CD4-positive, CD25-positive, alpha-beta regulatory T cell (primary cell): ENCODE data around the gene PADI6. TPM values are rescaled to one million over a fixed set of nuclear protein-coding genes. Genes with fewer than 3 reads are reported as not detected.
A peak's percentile ranks its signal among the peaks of the same experiment; 100 is the strongest.

ENCODE experiments used
- ATAC-seq, 2 donors: fragments of 150-1000 bp; cut with Tn5 transposase; one replicate each; pipeline ENCODE4 v1.10.0; 2021; ENCODE audit warnings: low read depth in 2 of 2, moderate number of reproducible peaks in 2 of 2, moderate library complexity in 1 of 2
- DNase-seq, 3 donors: peaks; one replicate each; pipeline versions ENCODE4 v3.0.0 to v3.0.0-alpha.2; 2012 to 2022; ENCODE audit warnings: mixed read lengths in 1 of 3
- H3K27ac ChIP-seq: one replicate; pipeline ENCODE4 v1.7.0; 2013; ENCODE audit warnings: mild to moderate bottlenecking, low read length; ENCODE audit not compliant: insufficient read depth, poor library complexity, severe bottlenecking
- H3K27me3 ChIP-seq: one replicate; pipeline ENCODE4 v1.7.0; 2013; ENCODE audit warnings: low read length; ENCODE audit not compliant: control insufficient read depth, insufficient read depth
- H3K36me3 ChIP-seq: one replicate; pipeline ENCODE4 v1.7.0; 2013; ENCODE audit warnings: mild to moderate bottlenecking, low read length, moderate library complexity; ENCODE audit not compliant: control insufficient read depth, insufficient read depth
- H3K4me1 ChIP-seq: 2 replicates; pipeline ENCODE4 v1.7.0; 2013; ENCODE audit warnings: mild to moderate bottlenecking, low read length; ENCODE audit not compliant: insufficient read depth, control insufficient read depth, poor library complexity, severe bottlenecking
- H3K4me3 ChIP-seq: one replicate; pipeline ENCODE4 v1.7.0; 2013; ENCODE audit warnings: low read depth, mild to moderate bottlenecking, low read length, moderate library complexity
- H3K9me3 ChIP-seq, 2 experiments: 1 replicate in 1 of 2; 2 replicates in 1 of 2; pipeline ENCODE4 v1.7.0; 2013; ENCODE audit warnings: low read length in 2 of 2, mild to moderate bottlenecking in 1 of 2, moderate library complexity in 1 of 2; ENCODE audit not compliant: control insufficient read depth in 2 of 2
- H3K27ac Mint-ChIP-seq, 3 donors: one replicate each; pipeline ENCODE4 v1.8.0; 2020 to 2022; ENCODE audit warnings: mild to moderate bottlenecking in 3 of 3, mixed read lengths in 3 of 3, moderate library complexity in 2 of 3
- H3K27me3 Mint-ChIP-seq: one replicate; pipeline ENCODE4 v1.8.0; 2022; ENCODE audit warnings: mild to moderate bottlenecking, mixed read lengths
- H3K36me3 Mint-ChIP-seq: one replicate; pipeline ENCODE4 v1.8.0; 2020; ENCODE audit warnings: mixed read lengths
- H3K4me1 Mint-ChIP-seq, 4 donors: one replicate each; pipeline ENCODE4 v1.8.0; 2020 to 2022; ENCODE audit warnings: mixed read lengths in 4 of 4, mild to moderate bottlenecking in 1 of 4
- H3K4me3 Mint-ChIP-seq, 4 donors: one replicate each; pipeline ENCODE4 v1.8.0; 2020 to 2022; ENCODE audit warnings: mild to moderate bottlenecking in 4 of 4, mixed read lengths in 4 of 4, moderate library complexity in 3 of 4
- H3K9me3 Mint-ChIP-seq, 7 donors: one replicate each; pipeline ENCODE4 v1.8.0; 2020 to 2022; ENCODE audit warnings: mixed read lengths in 7 of 7, mild to moderate bottlenecking in 3 of 7, moderate library complexity in 2 of 7
- polyA plus RNA-seq, 4 donors: library from polyadenylated mRNA; unstranded; fragments of 300-500 nt; fragmentation: Illumina TruSeq; gene quantifications; one replicate each; pipeline ENCODE4 v1.2.3, GENCODE V29; 2021
- total RNA-seq: library from RNA; stranded (reverse); gene quantifications from one replicate; pipeline ENCODE4 v1.2.3, GENCODE V29; 2022

Gene PADI6
- total and polyA plus RNA-seq, 5 donors from 2014 or later, result 0.14 TPM; not detected in 4

DNA sequence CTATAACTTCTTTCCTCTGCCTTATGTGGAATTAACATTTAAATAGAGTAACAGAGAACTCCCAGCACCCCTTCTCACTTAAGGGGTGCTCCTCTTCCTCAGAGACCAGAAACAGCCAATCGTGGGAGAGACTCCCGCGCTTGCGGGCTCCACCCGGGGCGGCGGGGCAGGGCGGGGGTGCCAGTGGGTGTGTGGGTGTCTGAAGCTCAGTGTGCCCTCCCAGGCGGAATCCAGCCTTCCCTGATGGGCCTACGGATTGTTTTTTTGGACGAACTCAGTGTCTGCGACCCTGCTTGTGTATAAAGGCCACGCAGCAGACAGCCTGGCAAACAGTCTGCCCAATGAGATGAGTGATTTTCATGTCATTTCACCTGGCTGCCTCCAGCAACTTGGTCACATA lies 61.3 kb downstream of the PADI6 start:
- no peaks in the 10 kb centered on the region for H3K9me3 Mint-ChIP-seq
- DNase-seq (no peak), ATAC-seq (no peak)
- H3K36me3 Mint-ChIP-seq, result peaks cover 7% of the 10 kb centered on the region
- H3K4me3 ChIP-seq, result no peak overlapping the region
- H3K4me1 Mint-ChIP-seq, result peaks cover 0 to 54% (median 40%) of the 10 kb centered on the region in 4 donors
- H3K27me3 Mint-ChIP-seq, result peaks cover 5% of the 10 kb centered on the region
- H3K27me3 ChIP-seq, result no peaks in the 10 kb centered on the region
- peaks cover 16% of the 10 kb centered on the region for H3K36me3 ChIP-seq
- peaks cover 21% of the 10 kb centered on the region for H3K4me1 ChIP-seq
- peak overlapping the region in 2 of 3 donors; percentile 36 to 44 for H3K27ac Mint-ChIP-seq
- H3K9me3 ChIP-seq, result no peaks in the 10 kb centered on the region
- no peak overlapping the region for H3K4me3 Mint-ChIP-seq
- H3K27ac ChIP-seq, result no peak overlapping the region

DNA sequence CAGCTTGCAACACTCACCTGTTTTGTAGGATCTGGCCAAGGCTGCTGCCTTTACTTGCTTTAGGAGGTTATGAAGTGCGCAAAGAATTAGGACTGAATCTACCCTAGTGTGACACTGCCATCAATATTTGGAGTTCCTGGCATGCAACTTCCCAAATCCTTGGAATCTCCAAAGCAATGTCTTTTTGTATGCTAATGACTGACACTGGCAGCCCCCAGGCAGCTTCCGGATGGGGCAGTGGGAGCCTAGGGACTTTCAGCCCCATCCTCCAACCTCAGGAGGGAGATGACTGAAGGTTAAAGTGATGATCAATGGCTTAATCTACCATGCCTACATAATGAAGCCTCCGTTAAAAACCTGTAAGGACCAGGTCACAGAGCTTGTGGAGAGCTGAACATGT lies 62.0 kb downstream of the PADI6 start:
- Histone ChIP-seq H3K9me3 (no peaks in the 10 kb centered on the region), H3K4me1 (peaks cover 28% of the 10 kb centered on the region), H3K27me3 (no peaks in the 10 kb centered on the region), H3K4me3 (no peak overlapping the region), H3K27ac (no peak overlapping the region), H3K36me3 (peaks cover 8% of the 10 kb centered on the region)
- peaks cover 0 to 52% (median 40%) of the 10 kb centered on the region in 4 donors for H3K4me1 Mint-ChIP-seq
- peaks cover 5% of the 10 kb centered on the region for H3K27me3 Mint-ChIP-seq
- H3K36me3 Mint-ChIP-seq, result peaks cover 4% of the 10 kb centered on the region
- H3K4me3 Mint-ChIP-seq, result peak overlapping the region in 1 of 4 donors; percentile 80
- no peaks in the 10 kb centered on the region for H3K9me3 Mint-ChIP-seq
- peak overlapping the region in 2 of 3 donors; percentile 44 to 84 for H3K27ac Mint-ChIP-seq
- ATAC-seq (no peak), DNase-seq (no peak)

GRCh38 chr1:17434601-17435000 lies 62.6 kb downstream of the PADI6 start:
- Histone ChIP-seq H3K27me3 (no peaks in the 10 kb centered on the region), H3K36me3 (peaks cover 3% of the 10 kb centered on the region), H3K27ac (no peak overlapping the region), H3K4me1 (peaks cover 32% of the 10 kb centered on the region), H3K9me3 (no peaks in the 10 kb centered on the region), H3K4me3 (no peak overlapping the region)
- H3K27me3 Mint-ChIP-seq, result peaks cover 10% of the 10 kb centered on the region
- H3K4me1 Mint-ChIP-seq, result peaks cover 0 to 52% (median 37%) of the 10 kb centered on the region in 4 donors
- H3K9me3 Mint-ChIP-seq, result no peaks in the 10 kb centered on the region
- ATAC-seq, result no peak
- no peak for DNase-seq
- peak overlapping the region in 2 of 3 donors; percentile 44 to 88 for H3K27ac Mint-ChIP-seq
- H3K4me3 Mint-ChIP-seq, result peak overlapping the region in 2 of 4 donors; percentile 26 to 80
- peaks cover 4% of the 10 kb centered on the region for H3K36me3 Mint-ChIP-seq

DNA sequence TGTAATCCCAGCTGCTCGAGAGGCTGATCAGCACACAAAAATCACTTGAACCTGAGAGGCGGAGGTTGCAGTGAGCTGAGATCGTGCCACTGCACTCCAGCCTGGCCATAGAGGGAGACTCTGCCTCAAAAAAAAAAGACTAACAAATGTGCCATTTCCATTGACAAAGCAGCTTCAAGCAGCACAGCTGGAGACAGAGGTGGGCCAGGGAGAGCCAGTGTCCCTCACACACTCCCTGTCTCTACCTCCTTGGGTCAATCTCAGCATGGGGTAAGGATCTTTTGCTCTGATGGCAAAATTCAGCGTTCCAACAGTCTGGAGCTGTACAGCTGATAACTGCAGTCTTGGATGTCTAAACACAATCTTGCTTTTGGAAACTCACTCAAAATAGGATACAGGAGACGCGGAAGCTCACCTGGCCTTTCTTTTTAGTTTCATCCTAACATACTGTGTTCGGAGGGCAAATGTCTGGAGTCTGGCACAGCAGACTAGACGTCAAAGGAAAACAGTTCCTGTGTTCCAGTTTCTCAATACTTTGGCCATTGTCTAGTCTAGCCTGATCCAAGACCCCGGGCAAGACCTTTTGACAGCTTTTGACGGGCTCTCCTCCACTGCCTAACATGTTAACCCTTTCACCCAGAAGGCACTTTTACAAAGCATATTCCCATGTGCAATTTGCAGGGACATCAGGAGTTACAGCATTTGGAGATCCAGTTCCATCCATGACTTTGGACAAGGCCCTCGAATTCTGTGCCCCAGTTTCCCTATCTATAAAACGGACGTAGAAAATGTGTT lies 64.6 kb downstream of the PADI6 start:
- H3K27me3 ChIP-seq, result peaks cover 3% of the 10 kb centered on the region
- H3K9me3 ChIP-seq, result no peaks in the 10 kb centered on the region
- Mint-ChIP-seq H3K27me3 (peaks cover 20% of the 10 kb centered on the region), H3K4me3 (peak overlapping the region; percentile 83 to 87 (median 86)), H3K9me3 (no peaks in the 10 kb centered on the region), H3K4me1 (peaks cover 0 to 55% (median 43%) of the 10 kb centered on the region in 4 donors), H3K27ac (peak overlapping the region; percentile 85 to 92 (median 86)), H3K36me3 (peaks cover 4% of the 10 kb centered on the region)
- H3K27ac ChIP-seq, result peak overlapping the region; percentile 79
- peaks cover 40% of the 10 kb centered on the region for H3K4me1 ChIP-seq
- peaks cover 3% of the 10 kb centered on the region for H3K36me3 ChIP-seq
- no peak for ATAC-seq
- no peak for DNase-seq
- H3K4me3 ChIP-seq, result peak overlapping the region; percentile 49

DNA sequence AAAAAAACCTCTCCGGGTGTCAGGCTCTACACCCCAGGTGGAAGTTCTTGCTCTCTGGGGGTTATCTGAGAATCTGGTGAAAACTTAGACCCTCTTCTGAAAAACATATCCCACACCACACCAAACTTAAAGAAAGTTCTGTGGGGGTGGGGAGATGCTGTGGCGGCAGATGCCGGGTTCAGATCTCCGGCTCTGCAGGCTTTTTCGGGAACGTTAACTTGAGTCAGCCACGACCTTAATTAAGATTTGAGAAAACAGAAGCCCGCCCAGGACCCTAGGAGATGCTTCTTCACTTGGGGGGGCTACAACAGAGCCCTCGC lies 65.2 kb downstream of the PADI6 start:
- H3K4me1 Mint-ChIP-seq, result peaks cover 0 to 53% (median 41%) of the 10 kb centered on the region in 4 donors
- Histone ChIP-seq H3K4me1 (peaks cover 40% of the 10 kb centered on the region), H3K36me3 (peaks cover 3% of the 10 kb centered on the region), H3K4me3 (peak overlapping the region; percentile 49), H3K9me3 (no peaks in the 10 kb centered on the region), H3K27me3 (peaks cover 3% of the 10 kb centered on the region), H3K27ac (peak overlapping the region; percentile 79)
- H3K27ac Mint-ChIP-seq, result peak overlapping the region; percentile 85 to 92 (median 86)
- peak overlapping the region; percentile 83 to 87 (median 86) for H3K4me3 Mint-ChIP-seq
- ATAC-seq, result no peak
- H3K27me3 Mint-ChIP-seq, result peaks cover 20% of the 10 kb centered on the region
- no peaks in the 10 kb centered on the region for H3K9me3 Mint-ChIP-seq
- no peak for DNase-seq
- peaks cover 4% of the 10 kb centered on the region for H3K36me3 Mint-ChIP-seq

DNA sequence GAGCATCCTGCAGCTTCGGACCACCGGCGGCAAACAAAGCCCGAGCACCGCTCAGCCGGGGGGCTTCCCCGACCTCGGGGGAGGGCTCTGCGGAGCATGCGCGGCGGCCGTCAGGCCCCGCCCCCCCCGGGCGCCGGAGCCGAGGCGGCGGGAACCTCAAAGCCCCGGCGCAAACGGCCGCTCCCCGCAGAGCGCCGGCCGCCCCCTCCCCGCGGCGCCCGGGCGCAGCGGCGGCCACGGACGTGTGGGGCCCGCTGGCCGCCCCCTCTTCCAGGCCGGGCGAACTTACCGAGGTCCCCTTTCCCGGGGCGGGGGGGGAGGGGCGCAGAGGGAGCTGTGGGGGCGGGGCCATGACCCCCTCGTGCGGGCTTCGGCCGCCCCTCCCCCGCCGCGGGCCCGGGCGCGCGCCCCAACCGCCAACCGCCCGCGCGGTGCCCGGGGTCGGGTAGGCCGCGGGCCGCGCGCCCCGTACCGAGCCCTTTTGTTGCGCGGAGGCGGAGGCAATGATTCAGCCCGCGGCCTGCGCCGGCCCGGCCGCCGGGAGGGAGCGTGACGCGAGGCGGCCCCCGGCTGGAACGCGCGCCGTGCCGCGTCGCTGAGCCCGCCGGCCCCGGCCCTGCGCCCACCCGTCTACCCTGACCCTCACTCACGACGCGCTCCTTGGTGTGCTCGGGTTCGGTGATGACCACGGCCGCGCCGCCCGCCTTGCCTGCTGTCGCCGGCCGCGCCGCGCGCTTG lies 65.8 kb downstream of the PADI6 start:
- peaks cover 40% of the 10 kb centered on the region for H3K4me1 ChIP-seq
- H3K4me1 Mint-ChIP-seq, result peaks cover 0 to 53% (median 39%) of the 10 kb centered on the region in 4 donors
- ATAC-seq (peak; percentile 19 to 34), DNase-seq (peak; percentile 44 to 47 (median 44))
- H3K27me3 ChIP-seq, result peaks cover 3% of the 10 kb centered on the region
- H3K27ac Mint-ChIP-seq, result peak overlapping the region in 1 of 3 donors; percentile 92
- no peaks in the 10 kb centered on the region for H3K9me3 Mint-ChIP-seq
- peaks cover 21% of the 10 kb centered on the region for H3K27me3 Mint-ChIP-seq
- H3K4me3 ChIP-seq, result peak overlapping the region; percentile 49
- H3K27ac ChIP-seq, result peak overlapping the region; percentile 79
- H3K36me3 ChIP-seq, result peaks cover 3% of the 10 kb centered on the region
- H3K4me3 Mint-ChIP-seq, result peak overlapping the region; percentile 83 to 99 (median 92)
- H3K36me3 Mint-ChIP-seq, result peaks cover 4% of the 10 kb centered on the region
- no peaks in the 10 kb centered on the region for H3K9me3 ChIP-seq

GRCh38 chr1:17438318-17439249 lies 66.6 kb downstream of the PADI6 start:
- Mint-ChIP-seq H3K36me3 (peaks cover 4% of the 10 kb centered on the region), H3K9me3 (no peaks in the 10 kb centered on the region), H3K27me3 (peaks cover 29% of the 10 kb centered on the region), H3K27ac (peak overlapping the region; percentile 92 to 97 (median 93)), H3K4me3 (peak overlapping the region; percentile 95 to 99 (median 98)), H3K4me1 (peaks cover 0 to 47% (median 35%) of the 10 kb centered on the region in 4 donors)
- Histone ChIP-seq H3K9me3 (no peaks in the 10 kb centered on the region), H3K4me3 (peak overlapping the region; percentile 91), H3K36me3 (peaks cover 3% of the 10 kb centered on the region), H3K27me3 (peaks cover 3% of the 10 kb centered on the region), H3K4me1 (peaks cover 40% of the 10 kb centered on the region), H3K27ac (peak overlapping the region; percentile 77)
- peak; percentile 17 to 26 for ATAC-seq
- peak; percentile 54 to 79 (median 55) for DNase-seq
